GM21381 (cell line): ENCODE measurements around the gene MTUS2.

Source experiments
- ATAC-seq: cut with Tn5 transposase; IDR thresholded peaks from one replicate; pipeline ENCODE4 v1.9.1; 2021; ENCODE audit warnings: mild to moderate bottlenecking, moderate library complexity; ENCODE audit not compliant: unreplicated experiment

Gene MTUS2

DNA sequence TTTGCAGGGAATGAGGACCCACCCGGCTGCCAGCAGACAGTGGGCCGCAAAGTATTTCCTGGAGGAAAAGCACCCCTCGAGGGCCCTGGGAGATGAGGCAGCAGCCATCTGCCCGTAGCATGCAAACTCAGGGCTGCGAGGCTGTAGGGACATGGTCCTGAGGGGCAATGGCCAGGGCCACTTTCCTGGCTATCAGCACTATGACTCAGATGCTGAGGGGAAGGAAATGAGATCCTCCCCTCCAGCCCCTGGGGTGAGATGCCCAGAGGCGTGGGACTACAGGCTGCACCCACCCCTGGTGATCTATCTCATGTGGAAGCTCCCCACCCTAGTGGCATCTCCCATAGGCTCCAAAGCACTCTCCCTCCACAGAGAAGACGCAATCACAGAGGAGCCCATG lies 695.2 kb downstream of the MTUS2 start:
- ATAC-seq: no peak

DNA sequence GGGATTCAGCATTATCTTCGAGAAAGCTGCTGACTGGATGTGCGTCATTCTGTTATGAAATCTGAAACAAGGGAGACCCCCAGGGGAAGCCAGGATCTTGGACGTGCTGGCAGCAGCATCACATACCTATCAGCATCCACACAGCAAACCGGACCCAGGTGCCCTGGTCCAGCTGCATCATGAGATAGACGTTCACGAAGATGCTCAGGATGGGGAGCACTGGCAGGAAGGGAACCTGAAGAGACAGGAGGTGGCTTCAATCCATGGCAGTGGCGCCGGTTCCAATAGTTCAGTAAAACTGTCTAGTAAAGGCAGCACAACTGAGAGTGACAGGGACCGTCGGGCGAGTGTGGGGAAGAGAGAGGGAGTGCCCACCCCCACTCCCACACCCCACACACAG lies 695.9 kb downstream of the MTUS2 start:
- ATAC-seq: no peak

DNA sequence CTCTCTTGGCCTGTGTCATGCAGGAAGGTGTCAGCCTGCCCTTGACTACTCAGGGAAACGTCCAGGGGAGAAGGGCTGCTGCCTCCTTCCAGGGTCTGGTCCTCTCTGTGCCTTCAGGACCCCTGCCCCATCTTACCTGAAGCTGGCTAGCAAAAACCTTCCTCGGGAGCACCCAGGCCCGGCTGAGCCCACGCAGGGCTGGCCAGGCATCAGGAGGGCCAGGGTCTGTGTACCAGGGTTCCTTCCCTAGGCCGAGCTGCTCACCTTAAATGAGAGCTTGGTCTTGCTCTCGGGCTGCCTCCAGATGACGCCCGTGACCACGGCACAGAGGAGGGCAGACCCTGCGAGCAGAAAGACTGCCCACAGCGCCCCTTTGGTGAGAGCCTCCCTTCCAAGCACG lies 696.7 kb downstream of the MTUS2 start:
- no peak for ATAC-seq

DNA sequence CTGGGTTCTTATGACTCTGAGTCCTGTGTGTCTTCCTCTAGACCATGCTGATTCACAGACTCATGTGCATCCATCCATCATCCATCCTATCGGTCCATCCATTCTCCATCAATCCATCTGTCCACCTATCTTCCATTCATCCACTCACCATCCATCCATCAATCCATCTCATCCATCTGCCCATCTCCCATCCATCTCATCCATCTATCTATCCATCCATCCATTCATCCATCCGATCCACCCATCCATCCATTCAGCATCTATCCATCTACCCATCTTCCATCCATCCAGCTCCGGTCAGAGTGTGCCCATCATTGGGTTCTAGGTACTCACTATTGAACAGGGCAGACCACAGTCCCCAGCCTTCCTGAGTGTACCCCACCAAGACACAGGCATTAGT lies 699.8 kb downstream of the MTUS2 start:
- ATAC-seq: no peak

DNA sequence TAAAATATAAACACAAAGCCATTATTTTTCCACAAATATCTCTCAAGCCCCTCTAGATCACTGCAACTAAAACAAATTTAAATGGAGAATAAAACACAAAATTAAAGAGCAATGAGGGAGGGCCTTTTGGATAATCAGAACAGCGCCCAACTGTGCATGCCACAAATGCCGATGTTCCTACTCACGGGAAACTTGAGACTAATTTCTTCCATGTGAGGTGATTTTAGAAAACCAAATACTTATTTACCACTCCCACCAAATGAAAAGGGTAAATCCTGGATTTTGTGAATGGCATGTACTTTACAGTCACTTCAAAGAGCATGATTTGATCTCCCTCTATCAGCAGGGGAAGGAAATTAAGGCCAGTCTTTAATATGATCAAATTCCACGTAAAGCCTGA lies 700.5 kb downstream of the MTUS2 start:
- no peak for ATAC-seq

DNA sequence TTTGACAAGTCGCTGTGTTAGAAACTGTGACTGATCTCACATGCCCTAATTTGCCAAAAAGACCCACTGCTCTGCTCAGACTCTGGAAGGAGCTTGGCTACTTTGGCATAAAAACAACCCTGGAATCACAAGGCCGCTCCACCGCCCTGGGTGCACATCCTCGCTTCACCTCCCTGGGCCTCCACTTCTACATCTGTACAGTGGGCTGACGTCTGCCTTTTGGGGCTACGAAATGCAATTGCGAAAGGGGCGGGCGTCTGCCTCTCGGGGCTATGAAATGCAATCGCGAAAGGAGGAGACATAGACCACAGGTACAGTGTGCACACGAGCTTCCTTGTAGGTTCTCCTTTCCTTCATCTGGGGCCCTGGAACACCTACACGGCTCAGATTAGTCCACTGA lies 701.2 kb downstream of the MTUS2 start:
- ATAC-seq: no peak

DNA sequence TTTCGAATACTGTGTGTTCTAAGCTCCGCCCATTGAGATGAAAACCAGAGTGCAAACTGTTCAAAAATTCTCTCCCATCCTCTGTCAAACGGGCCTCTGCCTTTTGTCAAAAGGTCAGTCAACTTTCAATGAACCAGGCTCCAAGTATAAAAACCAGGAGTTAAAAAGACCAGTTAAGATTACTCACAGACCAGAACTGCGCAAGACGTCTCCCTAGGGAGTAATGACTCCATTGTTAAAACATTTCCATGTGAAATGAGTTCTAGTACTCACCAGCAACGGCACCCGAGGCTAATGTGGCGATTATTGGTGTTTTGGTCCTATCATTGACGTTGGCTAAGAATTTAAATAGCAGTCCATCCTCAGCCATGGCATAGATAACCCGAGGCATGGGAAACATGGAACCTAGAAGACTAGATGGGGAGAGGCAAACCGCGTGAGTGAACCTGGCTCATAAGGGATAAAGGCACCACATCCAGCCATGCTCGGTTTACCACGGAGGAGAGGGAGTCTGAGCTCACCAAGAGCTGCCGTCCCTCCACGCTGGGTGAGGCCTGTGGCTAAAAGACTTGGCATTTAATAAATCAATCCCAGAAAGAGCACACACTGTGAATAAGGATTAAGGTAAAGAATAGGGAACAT lies 702.0 kb downstream of the MTUS2 start:
- no peak for ATAC-seq

DNA sequence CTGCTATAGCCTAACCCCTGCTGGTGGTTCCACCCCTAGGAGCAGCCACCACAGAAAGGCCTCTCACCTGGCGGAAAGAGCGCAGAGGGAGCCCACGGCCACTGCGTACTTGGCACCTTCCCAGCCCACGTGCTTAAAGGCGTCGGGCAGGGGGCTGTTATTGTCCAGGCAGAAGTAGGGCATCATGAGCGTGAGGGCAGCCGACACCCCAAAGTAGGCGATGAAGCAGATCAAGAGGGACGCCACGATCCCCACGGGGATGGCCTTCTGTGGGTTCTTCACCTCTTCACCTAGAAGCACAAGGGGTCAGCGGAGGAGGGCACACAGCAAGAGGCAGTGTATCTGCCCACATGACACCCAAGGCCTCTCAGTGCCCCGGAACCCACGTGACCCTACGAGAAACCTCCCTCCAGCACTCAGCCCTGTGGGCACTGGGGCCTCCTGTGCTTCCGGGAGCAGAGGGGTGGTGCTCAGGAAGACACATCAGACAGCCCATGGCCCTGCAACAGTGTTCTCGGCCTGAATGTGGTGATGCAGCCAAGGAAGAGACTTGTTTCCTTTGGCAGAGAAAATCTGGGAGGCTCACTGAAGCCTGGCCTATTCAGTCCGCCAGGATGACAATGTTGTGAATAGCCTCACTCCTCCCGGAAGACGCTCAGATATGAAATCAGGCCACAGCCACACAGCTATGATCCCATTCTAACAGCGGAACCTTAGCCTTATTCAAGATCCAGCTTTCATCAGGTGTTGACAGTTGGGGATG lies 703.2 kb downstream of the MTUS2 start:
- no peak for ATAC-seq

DNA sequence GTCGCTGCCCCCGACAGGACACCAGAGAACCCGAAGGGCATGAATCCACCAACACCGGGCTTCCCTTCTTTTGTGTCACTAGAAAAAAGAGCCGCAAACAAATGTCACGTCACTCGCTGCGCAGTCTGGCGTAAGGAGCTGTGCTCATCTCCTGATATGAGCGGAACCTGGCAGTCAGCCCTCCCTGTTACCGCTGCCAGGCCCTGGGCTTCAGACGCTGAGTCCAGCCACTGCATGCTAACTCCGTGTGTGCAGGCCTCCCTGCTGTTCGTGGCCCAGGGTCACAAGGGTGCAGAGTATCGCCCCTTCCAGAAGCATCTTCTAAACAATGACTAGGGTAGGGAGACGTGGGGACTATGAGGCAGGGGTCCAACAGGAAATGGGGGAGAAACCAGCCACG lies 704.0 kb downstream of the MTUS2 start:
- no peak for ATAC-seq

DNA sequence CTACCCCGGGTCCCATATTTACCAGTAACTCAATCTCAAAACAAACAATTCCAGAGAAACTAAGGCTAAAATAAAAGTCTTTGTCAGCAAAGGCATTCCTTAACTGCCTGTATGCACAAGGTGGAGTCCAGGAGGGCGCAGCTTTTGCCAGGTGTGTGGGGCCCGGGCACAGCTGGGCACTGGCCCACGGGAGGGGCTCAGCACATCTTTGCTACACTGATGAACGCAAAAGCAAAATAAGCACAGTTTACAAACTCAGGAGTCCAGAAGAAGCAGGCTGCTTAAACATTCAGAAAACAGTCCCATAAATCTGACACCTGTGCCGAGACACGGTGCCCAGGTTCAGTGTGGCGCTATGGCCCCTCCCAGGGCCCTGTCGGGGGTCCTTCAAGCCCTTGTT lies 704.5 kb downstream of the MTUS2 start:
- ATAC-seq: no peak

DNA sequence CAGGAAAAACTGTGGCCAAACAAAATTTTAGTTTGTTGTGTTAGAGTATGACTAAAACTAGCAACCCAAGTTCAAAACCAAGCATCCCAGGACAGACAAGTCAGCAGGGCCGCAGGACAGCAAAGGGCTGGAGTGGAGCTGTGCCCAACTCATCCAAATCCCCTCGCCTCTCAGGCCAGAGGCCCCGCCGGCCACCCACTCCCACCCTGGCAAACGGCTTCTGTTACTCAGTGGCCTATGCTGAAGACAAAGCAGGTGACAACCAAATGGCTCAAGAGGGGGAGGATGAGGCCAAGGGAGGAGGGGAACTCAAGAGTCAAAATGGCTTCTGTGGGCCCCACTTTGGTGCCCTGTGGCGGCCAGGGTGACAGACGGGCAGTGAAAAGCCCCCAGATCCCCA lies 705.6 kb downstream of the MTUS2 start:
- ATAC-seq: no peak

DNA sequence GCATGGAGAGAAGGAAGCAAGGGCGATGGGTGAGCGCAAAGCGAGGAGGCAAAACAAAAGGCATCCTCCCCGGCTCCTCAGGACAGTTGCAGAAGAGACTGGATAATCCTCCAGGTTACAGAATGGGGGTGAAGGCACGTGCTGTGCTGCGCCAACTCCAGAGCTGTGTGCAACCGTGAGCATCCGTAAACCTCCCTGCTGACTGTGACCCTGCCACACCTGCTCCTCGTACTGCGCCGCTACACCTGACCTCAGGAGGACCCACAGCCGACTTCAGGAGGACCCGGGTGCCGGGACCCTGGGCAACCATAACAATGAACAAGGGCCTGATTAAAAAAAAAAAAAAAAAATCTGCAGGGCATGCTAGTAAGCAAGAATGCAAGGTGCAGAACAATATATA lies 706.6 kb downstream of the MTUS2 start:
- no peak for ATAC-seq

DNA sequence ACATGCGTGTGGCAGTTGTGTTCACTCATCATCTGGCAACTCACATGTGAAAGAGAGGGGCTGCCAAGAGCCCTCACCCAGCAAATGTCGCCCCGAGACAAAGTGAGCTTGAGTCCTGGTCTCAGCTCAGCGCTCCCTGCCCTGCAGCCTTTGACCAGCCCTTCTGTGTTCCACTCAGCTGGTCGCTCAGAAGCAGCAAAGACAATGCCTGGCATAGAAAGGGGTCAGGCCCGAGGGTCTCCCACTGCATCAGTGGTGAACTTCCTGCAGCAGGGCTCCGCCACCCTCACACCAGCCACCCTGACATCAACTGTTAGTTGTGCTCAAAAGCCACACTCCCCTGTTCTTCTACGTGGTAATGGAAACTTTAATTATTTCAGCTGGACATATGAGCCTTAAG lies 707.4 kb downstream of the MTUS2 start:
- no peak for ATAC-seq

DNA sequence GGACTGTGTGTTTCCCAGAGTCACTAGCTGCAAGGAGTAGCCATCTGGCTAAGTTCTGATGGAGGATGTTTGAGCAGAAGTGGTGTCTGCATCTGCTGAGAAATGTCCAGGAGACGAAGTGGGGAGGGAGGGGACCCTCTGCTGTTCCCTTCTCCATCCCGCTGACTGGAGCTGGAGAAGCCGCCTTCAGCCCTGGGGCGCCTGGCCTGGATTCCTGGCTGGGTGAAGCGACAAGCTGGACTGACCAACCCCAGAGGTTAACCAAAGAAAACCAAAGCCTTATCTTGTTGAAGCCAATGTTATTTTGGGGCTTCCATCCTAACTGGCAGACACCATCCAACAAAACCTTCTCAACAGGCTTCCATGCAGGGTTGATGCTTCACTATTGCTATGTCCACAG lies 707.8 kb downstream of the MTUS2 start:
- ATAC-seq: no peak

DNA sequence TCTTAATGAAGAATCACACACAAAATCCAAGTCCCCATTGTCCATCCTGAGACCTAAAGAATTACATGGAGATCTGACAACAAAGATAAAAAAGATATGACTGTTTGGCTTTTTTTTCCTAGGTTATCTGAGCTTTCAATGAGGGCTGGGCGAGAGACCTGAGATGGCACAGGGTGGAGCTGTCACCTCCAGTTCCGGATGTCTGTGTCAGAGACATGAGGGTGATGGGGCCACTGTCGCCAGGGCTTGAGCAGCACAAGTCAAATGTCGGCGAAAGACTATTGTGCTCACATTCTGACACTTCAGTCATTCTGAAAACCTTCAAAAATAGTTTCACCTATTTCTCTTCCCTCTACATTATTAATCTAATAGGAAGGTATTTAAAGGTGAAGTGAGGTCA lies 709.6 kb downstream of the MTUS2 start:
- ATAC-seq: no peak

DNA sequence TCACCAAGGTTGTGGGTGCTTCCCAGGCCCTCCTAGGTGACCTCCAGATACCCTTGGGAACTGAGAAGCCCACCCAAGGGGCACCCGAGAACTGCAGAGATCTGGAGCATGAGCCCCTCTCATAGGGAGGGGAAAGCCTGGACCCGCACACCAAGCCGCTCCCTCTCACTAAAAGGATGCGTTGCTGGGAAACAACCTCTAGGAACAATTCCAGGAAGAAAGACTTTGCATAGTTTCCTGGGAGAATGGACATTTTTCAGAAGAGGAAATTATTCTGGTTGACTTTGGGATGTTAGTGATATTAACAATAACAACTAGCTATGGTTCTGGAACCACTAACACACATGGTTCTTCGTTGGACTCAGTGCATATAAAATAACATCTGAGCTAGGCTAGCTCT lies 710.8 kb downstream of the MTUS2 start:
- no peak for ATAC-seq

DNA sequence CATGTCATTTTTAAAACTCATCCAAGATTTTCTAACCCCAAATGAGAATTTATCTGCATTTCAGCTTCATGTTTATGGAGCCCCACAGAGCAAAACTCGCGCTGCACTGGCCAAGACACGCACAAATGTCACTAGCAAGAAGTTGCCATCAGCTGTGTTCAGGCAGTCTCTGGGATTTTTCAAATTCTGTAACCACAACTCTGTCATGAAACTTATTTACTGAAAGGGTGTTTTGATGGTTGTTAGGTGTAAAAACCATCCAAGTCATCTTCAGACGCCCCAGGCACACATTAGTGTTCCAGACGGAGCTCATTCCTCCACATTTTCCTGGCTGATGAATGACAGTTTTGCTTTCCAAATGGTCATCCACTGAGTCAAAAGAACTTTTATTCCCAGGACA lies 712.0 kb downstream of the MTUS2 start:
- no peak for ATAC-seq

DNA sequence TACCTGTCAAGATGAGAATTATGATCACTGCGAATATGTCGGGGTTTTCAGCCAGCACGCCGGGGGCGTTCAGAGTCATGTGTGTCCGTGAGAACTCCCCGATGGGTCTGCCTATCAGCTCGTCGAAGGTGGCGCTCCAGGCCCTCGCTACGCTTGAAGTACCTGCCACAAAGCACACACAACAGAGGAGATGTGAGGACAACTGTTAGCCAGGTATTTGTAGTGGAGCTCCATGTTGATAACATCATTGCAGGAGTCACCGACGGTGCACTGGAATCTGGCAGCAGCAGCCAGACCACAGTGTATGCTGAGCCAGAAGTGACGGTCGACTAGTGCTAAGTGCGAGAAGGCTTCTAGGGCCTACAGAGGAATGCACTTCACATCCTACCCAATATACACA lies 712.7 kb downstream of the MTUS2 start:
- no peak for ATAC-seq

DNA sequence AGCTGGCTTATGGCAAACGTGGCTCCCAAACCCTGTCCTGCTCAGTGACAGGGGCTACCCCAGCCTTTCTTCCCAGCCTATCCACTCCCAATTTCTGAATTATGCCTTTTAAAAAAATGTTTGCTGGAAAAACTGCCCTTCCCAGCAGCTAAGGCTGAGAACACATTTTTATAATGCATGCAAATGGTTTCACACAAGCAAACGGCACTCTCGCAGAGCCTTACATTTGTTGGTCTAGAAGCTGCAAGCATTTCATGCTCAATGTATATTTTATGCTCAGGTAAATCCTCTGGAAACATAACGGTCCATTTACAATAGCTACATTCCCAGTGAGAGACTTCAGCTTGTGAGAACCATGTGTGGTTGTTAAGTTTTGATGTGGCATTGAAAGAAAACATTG lies 713.9 kb downstream of the MTUS2 start:
- no peak for ATAC-seq

DNA sequence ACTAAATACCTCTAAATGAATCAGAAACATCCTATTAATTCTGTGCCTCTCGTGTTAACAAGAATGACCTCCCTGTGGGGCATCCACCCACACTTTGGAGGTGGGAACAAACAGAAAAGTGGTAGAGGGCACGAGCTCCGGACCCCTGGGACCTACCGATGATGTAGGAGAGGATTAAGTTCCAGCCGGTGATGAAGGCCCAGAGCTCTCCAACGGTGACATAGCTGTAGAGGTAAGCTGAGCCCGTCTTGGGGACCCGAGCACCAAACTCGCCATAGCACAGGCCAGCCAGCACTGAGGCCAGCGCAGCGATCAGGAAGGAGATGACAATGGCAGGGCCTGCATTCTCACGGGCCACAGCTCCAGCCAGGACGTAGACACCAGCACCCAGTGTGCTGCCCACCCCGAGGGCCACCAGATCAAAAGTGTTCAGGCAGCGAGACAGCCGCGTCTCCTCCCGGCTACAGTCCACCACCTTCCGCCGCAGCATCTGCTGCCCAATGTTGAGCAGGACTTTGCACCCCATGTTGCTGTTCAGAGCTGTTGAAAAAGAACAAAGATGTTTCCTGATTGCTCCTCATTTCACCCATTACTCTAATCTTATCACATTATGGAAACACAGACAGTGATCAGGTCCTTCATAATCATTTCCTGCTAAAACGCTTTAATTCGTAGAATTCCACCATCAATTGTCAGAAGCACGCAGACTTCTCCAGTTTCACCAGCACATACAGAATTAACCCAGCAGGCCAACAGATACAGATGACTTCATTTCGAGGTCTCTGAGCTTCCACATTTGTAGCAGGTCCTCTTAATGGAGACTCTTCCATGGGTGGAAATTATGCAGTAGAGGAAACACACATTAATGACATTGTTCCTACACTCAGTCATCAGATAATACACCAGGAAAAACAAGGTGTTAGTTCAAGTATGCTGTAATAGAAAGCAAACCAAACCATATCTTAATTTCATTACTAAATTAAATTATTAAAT lies 715.8 kb downstream of the MTUS2 start:
- no peak for ATAC-seq

DNA sequence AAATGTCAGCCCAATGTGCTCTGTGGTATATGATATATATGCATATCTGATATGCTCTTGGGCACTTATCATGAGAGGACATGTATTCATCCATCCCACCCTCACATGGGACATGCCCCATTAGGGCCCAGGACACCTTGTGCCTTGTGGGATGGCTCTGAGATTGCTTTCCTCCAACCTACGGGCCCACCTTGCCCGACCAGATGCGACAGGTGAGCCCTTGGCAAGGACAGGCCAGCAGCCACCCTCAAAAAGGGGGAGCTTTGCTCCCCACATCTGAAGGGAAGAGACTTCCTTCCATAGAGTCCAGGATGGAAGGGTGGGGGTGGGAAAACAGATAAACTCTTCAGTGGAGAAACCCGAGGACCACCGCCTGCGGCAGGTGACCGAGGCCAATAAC lies 716.7 kb downstream of the MTUS2 start:
- ATAC-seq: no peak
